WTC11 (cell line): Measurements from ENCODE around the gene ZMIZ1. TPM values are rescaled to one million over a fixed set of nuclear protein-coding genes. Genes with fewer than 3 reads are reported as not detected.

Experiments used
- ATAC-seq: fragments of 200-7000 bp; cut with Tn5 transposase; 2 replicates; pipeline ENCODE4 v1.10.0; 2021; ENCODE audit warnings: mild to moderate bottlenecking, moderate library complexity
- CTCF ChIA-PET: fragments of 300-600 bp; sonication (Branson Sonifier 250); formaldehyde crosslinking; loops from one replicate; lab custom pipeline; 2021; ENCODE audit warnings: antibody characterized with exemption; lab: Charles Lee
- POLR2A ChIA-PET: fragments of 350-600 bp; sonication (Branson Sonifier 250); formaldehyde crosslinking; loops from one replicate; lab custom pipeline; 2021; ENCODE audit warnings: antibody characterized with exemption; lab: Charles Lee
- DNase-seq: peaks from one replicate; pipeline ENCODE4 v3.0.0; 2021; ENCODE audit warnings: low spot score
- H3K27ac Mint-ChIP-seq: 2 replicates; pipeline ENCODE4 v1.8.0; 2021; ENCODE audit warnings: mixed read lengths
- H3K27me3 Mint-ChIP-seq: 2 replicates; pipeline ENCODE4 v1.8.0; 2021; ENCODE audit warnings: low read depth, mild to moderate bottlenecking, moderate library complexity, mixed read lengths
- H3K36me3 Mint-ChIP-seq: 2 replicates; pipeline ENCODE4 v1.8.0; 2021; ENCODE audit warnings: mixed read lengths
- H3K4me1 Mint-ChIP-seq: 2 replicates; pipeline ENCODE4 v1.8.0; 2022; ENCODE audit warnings: mixed read lengths
- H3K4me3 Mint-ChIP-seq: 2 replicates; pipeline ENCODE4 v1.8.0; 2021; ENCODE audit warnings: mild to moderate bottlenecking, moderate library complexity, mixed read lengths
- H3K9me3 Mint-ChIP-seq: 2 replicates; pipeline ENCODE4 v1.8.0; 2021; ENCODE audit warnings: mixed read lengths
- AFF4 ChIP-seq: sonication (generic); formaldehyde crosslinking; IDR thresholded peaks from 2 replicates; pipeline ENCODE4 v1.8.1; 2023; ENCODE audit warnings: mild to moderate bottlenecking, missing genetic modification reagents, borderline replicate concordance
- CBFB ChIP-seq: sonication (generic); formaldehyde crosslinking; IDR thresholded peaks from 2 replicates; pipeline ENCODE4 v1.8.1; 2022; ENCODE audit warnings: mild to moderate bottlenecking, low read depth, missing genetic modification reagents
- CREB1 ChIP-seq: sonication (generic); formaldehyde crosslinking; IDR thresholded peaks from 2 replicates; pipeline ENCODE4 v1.8.0; 2023; ENCODE audit warnings: mild to moderate bottlenecking, missing genetic modification reagents
- ELF4 ChIP-seq: sonication (generic); formaldehyde crosslinking; IDR thresholded peaks from 2 replicates; pipeline ENCODE4 v1.8.1; 2022; ENCODE audit warnings: low read depth, mild to moderate bottlenecking, moderate library complexity, missing genetic modification reagents
- ETV6 ChIP-seq: sonication (generic); formaldehyde crosslinking; IDR thresholded peaks from 2 replicates; pipeline ENCODE4 v1.8.1; 2022; ENCODE audit warnings: mild to moderate bottlenecking, missing genetic modification reagents
- FOXP1 ChIP-seq: sonication (generic); formaldehyde crosslinking; IDR thresholded peaks from 2 replicates; pipeline ENCODE4 v1.8.0; 2022; ENCODE audit warnings: missing genetic modification reagents, mild to moderate bottlenecking, moderate library complexity, borderline replicate concordance
- GABPB1 ChIP-seq: sonication (generic); formaldehyde crosslinking; IDR thresholded peaks from 2 replicates; pipeline ENCODE4 v1.8.1; 2023; ENCODE audit warnings: mild to moderate bottlenecking, missing genetic modification reagents
- GRHL2 ChIP-seq: fragments of 250-450 bp; sonication (Bioruptor Pico); IDR thresholded peaks from 2 replicates; pipeline ENCODE4 v1.8.0; 2022; ENCODE audit warnings: mild to moderate bottlenecking, moderate library complexity; ENCODE audit not compliant: insufficient replicate concordance, severe bottlenecking
- HMGA2 ChIP-seq: fragments of 250-450 bp; sonication (Bioruptor Pico); IDR thresholded peaks from 2 replicates; pipeline ENCODE4 v1.4.0; 2021; ENCODE audit warnings: mild to moderate bottlenecking, moderate library complexity
- NFATC4 ChIP-seq: fragments of 250-450 bp; sonication (Bioruptor Pico); IDR thresholded peaks from 2 replicates; pipeline ENCODE4 v1.9.0; 2021; ENCODE audit warnings: mild to moderate bottlenecking
- NFE2L1 ChIP-seq: sonication (generic); formaldehyde crosslinking; IDR thresholded peaks from 2 replicates; pipeline ENCODE4 v1.8.1; 2023; ENCODE audit warnings: missing genetic modification reagents
- OVOL2 ChIP-seq: fragments of 250-450 bp; sonication (Bioruptor Pico); IDR thresholded peaks from 2 replicates; pipeline ENCODE4 v1.9.0; 2021; ENCODE audit warnings: mild to moderate bottlenecking, borderline replicate concordance
- PREB ChIP-seq: sonication (generic); formaldehyde crosslinking; IDR thresholded peaks from 2 replicates; pipeline ENCODE4 v1.8.1; 2022; ENCODE audit warnings: mild to moderate bottlenecking, missing genetic modification reagents, moderate library complexity, borderline replicate concordance
- STAT6 ChIP-seq: sonication (generic); formaldehyde crosslinking; conservative IDR thresholded peaks from 2 replicates; pipeline ENCODE4 v1.8.1; 2023; ENCODE audit warnings: mild to moderate bottlenecking, low read depth, missing genetic modification reagents, moderate library complexity
- TCF7 ChIP-seq: sonication (generic); formaldehyde crosslinking; IDR thresholded peaks from 2 replicates; pipeline ENCODE4 v1.8.0; 2022; ENCODE audit warnings: mild to moderate bottlenecking, low read depth, missing genetic modification reagents, moderate library complexity
- TEAD1 ChIP-seq: sonication (generic); formaldehyde crosslinking; IDR thresholded peaks from 2 replicates; pipeline ENCODE4 v1.8.0; 2022; ENCODE audit warnings: mild to moderate bottlenecking, missing genetic modification reagents
- TP53 ChIP-seq: sonication (generic); formaldehyde crosslinking; IDR thresholded peaks from 2 replicates; pipeline ENCODE4 v1.8.1; 2023; ENCODE audit warnings: mild to moderate bottlenecking, missing genetic modification reagents
- ZNF138 ChIP-seq: sonication (generic); formaldehyde crosslinking; conservative IDR thresholded peaks from 2 replicates; pipeline ENCODE4 v1.8.1; 2022; ENCODE audit warnings: mild to moderate bottlenecking, moderate library complexity, missing genetic modification reagents
- ZNF232 ChIP-seq: sonication (generic); formaldehyde crosslinking; IDR thresholded peaks from 2 replicates; pipeline ENCODE4 v1.8.0; 2022; ENCODE audit warnings: mild to moderate bottlenecking, missing genetic modification reagents
- ZNF416 ChIP-seq: fragments of 250-450 bp; sonication (Bioruptor Pico); IDR thresholded peaks from 2 replicates; pipeline ENCODE4 v1.9.0; 2021; ENCODE audit warnings: mild to moderate bottlenecking, inconsistent platforms
- total RNA-seq: library from RNA; stranded (reverse); gene quantifications from 3 replicates; pipeline ENCODE4 v1.2.3, GENCODE V29; 2021
- TF ChIP-seq, protein P1 (sequence below): sonication (generic); formaldehyde crosslinking; IDR thresholded peaks from 2 replicates; pipeline ENCODE4 v1.8.0; 2023; ENCODE audit warnings: missing genetic modification reagents
- TF ChIP-seq, protein P2 (sequence below): fragments of 200-600 bp; IDR thresholded peaks from 2 replicates; pipeline ENCODE4 v1.8.0; 2022; ENCODE audit warnings: antibody characterized with exemption
- TF ChIP-seq, protein P3 (sequence below): sonication (generic); formaldehyde crosslinking; IDR thresholded peaks from 2 replicates; pipeline ENCODE4 v1.8.1; 2022; ENCODE audit warnings: low read depth, missing genetic modification reagents, borderline replicate concordance

Gene ZMIZ1
- total RNA-seq, 1 experiment from 2014 or later, result 44.4 TPM

DNA sequence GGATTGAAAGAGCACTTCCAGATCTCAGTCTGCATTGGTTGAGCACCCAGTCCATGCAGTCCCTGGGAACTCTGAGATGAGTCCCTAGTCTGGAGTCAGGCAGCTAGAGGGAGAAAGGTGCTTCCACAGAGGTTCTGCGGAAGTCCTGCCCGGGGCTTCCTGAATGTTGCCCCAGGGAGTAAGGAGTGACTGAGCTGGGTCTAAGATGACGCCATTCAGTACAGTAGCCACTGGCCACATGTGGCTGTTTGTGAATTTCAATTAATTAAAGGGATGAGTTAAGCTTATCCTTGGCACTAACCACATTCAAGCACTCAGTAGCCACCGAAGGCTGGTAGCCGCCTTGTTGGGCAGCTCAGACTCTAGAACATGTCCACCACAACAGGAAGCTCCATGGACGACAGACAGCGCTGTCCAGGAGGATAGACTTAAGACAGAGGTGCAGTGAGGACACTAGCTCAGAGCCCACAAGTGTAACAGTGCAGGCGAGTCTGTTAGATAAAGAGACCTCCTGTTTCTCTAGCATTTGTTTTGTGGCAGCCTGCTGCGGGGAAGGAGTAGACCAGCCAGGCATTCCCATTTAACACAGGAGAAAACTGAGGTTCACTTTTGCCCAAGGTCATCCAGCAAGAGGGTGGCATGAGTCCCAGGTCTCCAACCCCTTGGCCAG, 176.9 kb downstream of the ZMIZ1 start:
- peaks cover 26% of the 10 kb centered on the region for H3K4me1 Mint-ChIP-seq
- H3K36me3 Mint-ChIP-seq, result no peaks in the 10 kb centered on the region
- no peak overlapping the region for H3K27ac Mint-ChIP-seq
- POLR2A ChIA-PET, result no interaction called here
- DNase-seq, result no peak
- no peaks in the 10 kb centered on the region for H3K9me3 Mint-ChIP-seq
- H3K27me3 Mint-ChIP-seq, result peaks cover 38% of the 10 kb centered on the region
- no peak overlapping the region for H3K4me3 Mint-ChIP-seq
- CTCF ChIA-PET, result no interaction called here
- no peak for ATAC-seq
- TF ChIP-seq FOXP1 (CRISPR knock-in tag) (no peak), AFF4 (no peak), CREB1 (CRISPR knock-in tag) (no peak), CBFB (CRISPR knock-in tag) (no peak), STAT6 (CRISPR knock-in tag) (no peak), ELF4 (no peak), GRHL2 (CRISPR knock-in tag) (no peak)
- TF ChIP-seq, protein P1, sequence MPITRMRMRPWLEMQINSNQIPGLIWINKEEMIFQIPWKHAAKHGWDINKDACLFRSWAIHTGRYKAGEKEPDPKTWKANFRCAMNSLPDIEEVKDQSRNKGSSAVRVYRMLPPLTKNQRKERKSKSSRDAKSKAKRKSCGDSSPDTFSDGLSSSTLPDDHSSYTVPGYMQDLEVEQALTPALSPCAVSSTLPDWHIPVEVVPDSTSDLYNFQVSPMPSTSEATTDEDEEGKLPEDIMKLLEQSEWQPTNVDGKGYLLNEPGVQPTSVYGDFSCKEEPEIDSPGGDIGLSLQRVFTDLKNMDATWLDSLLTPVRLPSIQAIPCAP (CRISPR knock-in tag), result no peak

- ATAC-seq (no peak), DNase-seq (no peak)
- peaks cover 33% of the 10 kb centered on the region for H3K27me3 Mint-ChIP-seq
- H3K27ac Mint-ChIP-seq, result no peak overlapping the region
- POLR2A ChIA-PET, result no interaction called here
- H3K4me3 Mint-ChIP-seq, result no peak overlapping the region
- H3K9me3 Mint-ChIP-seq, result no peaks in the 10 kb centered on the region
- H3K36me3 Mint-ChIP-seq, result no peaks in the 10 kb centered on the region
- peaks cover 21% of the 10 kb centered on the region for H3K4me1 Mint-ChIP-seq
- CTCF ChIA-PET, result no interaction called here
- no peak for TF ChIP-seq CBFB (CRISPR knock-in tag)
- TF ChIP-seq ZNF138 (CRISPR knock-in tag), result no peak
- TF ChIP-seq, protein P2, sequence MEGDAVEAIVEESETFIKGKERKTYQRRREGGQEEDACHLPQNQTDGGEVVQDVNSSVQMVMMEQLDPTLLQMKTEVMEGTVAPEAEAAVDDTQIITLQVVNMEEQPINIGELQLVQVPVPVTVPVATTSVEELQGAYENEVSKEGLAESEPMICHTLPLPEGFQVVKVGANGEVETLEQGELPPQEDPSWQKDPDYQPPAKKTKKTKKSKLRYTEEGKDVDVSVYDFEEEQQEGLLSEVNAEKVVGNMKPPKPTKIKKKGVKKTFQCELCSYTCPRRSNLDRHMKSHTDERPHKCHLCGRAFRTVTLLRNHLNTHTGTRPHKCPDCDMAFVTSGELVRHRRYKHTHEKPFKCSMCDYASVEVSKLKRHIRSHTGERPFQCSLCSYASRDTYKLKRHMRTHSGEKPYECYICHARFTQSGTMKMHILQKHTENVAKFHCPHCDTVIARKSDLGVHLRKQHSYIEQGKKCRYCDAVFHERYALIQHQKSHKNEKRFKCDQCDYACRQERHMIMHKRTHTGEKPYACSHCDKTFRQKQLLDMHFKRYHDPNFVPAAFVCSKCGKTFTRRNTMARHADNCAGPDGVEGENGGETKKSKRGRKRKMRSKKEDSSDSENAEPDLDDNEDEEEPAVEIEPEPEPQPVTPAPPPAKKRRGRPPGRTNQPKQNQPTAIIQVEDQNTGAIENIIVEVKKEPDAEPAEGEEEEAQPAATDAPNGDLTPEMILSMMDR, result no peak
- TF ChIP-seq NFE2L1 (CRISPR knock-in tag), result no peak
- TF ChIP-seq GABPB1, result no peak
- TF ChIP-seq ELF4, result no peak
- TF ChIP-seq HMGA2 (CRISPR knock-in tag), result no peak
- TF ChIP-seq TP53, result no peak
- no peak for TF ChIP-seq TEAD1
- no peak for TF ChIP-seq NFATC4 (CRISPR knock-in tag)
- TF ChIP-seq ETV6, result no peak
- no peak for TF ChIP-seq OVOL2
- no peak for TF ChIP-seq ZNF232
- TF ChIP-seq, protein P1 (CRISPR knock-in tag), result no peak
- no peak for TF ChIP-seq TCF7
- TF ChIP-seq, protein P3, sequence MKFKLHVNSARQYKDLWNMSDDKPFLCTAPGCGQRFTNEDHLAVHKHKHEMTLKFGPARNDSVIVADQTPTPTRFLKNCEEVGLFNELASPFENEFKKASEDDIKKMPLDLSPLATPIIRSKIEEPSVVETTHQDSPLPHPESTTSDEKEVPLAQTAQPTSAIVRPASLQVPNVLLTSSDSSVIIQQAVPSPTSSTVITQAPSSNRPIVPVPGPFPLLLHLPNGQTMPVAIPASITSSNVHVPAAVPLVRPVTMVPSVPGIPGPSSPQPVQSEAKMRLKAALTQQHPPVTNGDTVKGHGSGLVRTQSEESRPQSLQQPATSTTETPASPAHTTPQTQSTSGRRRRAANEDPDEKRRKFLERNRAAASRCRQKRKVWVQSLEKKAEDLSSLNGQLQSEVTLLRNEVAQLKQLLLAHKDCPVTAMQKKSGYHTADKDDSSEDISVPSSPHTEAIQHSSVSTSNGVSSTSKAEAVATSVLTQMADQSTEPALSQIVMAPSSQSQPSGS (CRISPR knock-in tag), result no peak
- TF ChIP-seq ZNF416 (CRISPR knock-in tag), result no peak
- TF ChIP-seq PREB, result no peak
Observed at GRCh38 chr10:79246209-79246581, 177.4 kb downstream of the ZMIZ1 start.
